Thyroid gland (tissue), 4 donors: ENCODE results near the gene GALNT10.

Experiments used
- POLR2A ChIP-seq, 2 donors: fragments of 450-650 bp; IDR thresholded peaks; one replicate each; pipeline ENCODE4 v1.6.1; 2017; ENCODE audit warnings: antibody characterized with exemption in 2 of 2, mild to moderate bottlenecking in 2 of 2, moderate library complexity in 1 of 2
- TF ChIP-seq, protein P1 (sequence below), 6 experiments: fragments of 200-600 bp in 3 of 6; fragments of 450-650 bp in 3 of 6; sonication (generic) in 3 of 6; IDR thresholded peaks; one replicate each; pipeline ENCODE4 v1.5.1; 2016 to 2019; ENCODE audit warnings: antibody characterized with exemption in 6 of 6, mild to moderate bottlenecking in 2 of 6, inconsistent platforms in 1 of 6, moderate library complexity in 1 of 6

DNA sequence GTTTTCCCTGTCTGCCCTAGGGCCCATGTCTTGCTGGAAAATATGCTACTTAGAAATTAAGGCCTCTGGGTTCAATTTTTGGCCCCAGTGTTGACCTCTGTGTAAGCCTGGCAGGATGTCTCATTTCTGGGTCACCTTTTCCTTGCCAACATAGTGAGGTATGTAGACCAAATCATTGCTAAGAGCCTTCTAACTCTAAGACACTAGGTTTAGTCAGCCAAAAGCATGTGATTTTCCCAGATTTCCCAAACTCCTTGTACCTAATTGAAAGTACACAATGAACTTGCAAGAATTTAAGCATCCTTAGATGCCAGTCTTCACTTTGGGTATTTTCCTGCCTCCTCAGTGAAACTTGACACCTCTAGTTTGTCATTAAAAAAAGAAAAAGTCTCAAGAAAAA, 77.0 kb downstream of the GALNT10 start:
- TF ChIP-seq, protein P1, sequence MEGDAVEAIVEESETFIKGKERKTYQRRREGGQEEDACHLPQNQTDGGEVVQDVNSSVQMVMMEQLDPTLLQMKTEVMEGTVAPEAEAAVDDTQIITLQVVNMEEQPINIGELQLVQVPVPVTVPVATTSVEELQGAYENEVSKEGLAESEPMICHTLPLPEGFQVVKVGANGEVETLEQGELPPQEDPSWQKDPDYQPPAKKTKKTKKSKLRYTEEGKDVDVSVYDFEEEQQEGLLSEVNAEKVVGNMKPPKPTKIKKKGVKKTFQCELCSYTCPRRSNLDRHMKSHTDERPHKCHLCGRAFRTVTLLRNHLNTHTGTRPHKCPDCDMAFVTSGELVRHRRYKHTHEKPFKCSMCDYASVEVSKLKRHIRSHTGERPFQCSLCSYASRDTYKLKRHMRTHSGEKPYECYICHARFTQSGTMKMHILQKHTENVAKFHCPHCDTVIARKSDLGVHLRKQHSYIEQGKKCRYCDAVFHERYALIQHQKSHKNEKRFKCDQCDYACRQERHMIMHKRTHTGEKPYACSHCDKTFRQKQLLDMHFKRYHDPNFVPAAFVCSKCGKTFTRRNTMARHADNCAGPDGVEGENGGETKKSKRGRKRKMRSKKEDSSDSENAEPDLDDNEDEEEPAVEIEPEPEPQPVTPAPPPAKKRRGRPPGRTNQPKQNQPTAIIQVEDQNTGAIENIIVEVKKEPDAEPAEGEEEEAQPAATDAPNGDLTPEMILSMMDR (IDR thresholded peaks at IDR 0.05): no peak
- TF ChIP-seq POLR2A (IDR thresholded peaks at IDR 0.05): no peak
